ENCODE measurements around the gene CACNB4.

GRCh38 chr2:151905963-151906632 is 192.7 kb downstream of the CACNB4 start:
- TF ChIP-seq POLR2AphosphoS5 (IDR thresholded peaks at IDR 0.05) (no peak), EP300 (IDR thresholded peaks at IDR 0.05) (no peak)
- TF ChIP-seq, protein P1, sequence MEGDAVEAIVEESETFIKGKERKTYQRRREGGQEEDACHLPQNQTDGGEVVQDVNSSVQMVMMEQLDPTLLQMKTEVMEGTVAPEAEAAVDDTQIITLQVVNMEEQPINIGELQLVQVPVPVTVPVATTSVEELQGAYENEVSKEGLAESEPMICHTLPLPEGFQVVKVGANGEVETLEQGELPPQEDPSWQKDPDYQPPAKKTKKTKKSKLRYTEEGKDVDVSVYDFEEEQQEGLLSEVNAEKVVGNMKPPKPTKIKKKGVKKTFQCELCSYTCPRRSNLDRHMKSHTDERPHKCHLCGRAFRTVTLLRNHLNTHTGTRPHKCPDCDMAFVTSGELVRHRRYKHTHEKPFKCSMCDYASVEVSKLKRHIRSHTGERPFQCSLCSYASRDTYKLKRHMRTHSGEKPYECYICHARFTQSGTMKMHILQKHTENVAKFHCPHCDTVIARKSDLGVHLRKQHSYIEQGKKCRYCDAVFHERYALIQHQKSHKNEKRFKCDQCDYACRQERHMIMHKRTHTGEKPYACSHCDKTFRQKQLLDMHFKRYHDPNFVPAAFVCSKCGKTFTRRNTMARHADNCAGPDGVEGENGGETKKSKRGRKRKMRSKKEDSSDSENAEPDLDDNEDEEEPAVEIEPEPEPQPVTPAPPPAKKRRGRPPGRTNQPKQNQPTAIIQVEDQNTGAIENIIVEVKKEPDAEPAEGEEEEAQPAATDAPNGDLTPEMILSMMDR (IDR thresholded peaks at IDR 0.05) = no peak

Measured in sigmoid colon (tissue), 4 donors.